Stimulated activated CD4-positive, alpha-beta T cell treated with anti-CD3 and anti-CD28 coated beads, TNF-alpha, amount 100 ng/mL, for 48 hours (primary cell): Measurements from ENCODE around the gene NT5C1A.
A peak's percentile ranks its signal among the peaks of the same experiment; 100 is the strongest.

Experiments used
- DNase-seq, 3 donors: peaks; one replicate each; pipeline ENCODE4 v3.0.0-alpha.2; 2020; ENCODE audit warnings: low read depth in 3 of 3

Gene NT5C1A

GRCh38 chr1:39637361-39637760 lies 34.5 kb downstream of the NT5C1A start:
- no peak for DNase-seq

- DNase-seq = no peak
Observed at GRCh38 chr1:39635871-39636210, 36.1 kb downstream of the NT5C1A start.

- DNase-seq = no peak
Observed at GRCh38 chr1:39635205-39635870, 36.6 kb downstream of the NT5C1A start.

GRCh38 chr1:39633422-39633821 lies 38.5 kb downstream of the NT5C1A start:
- no peak for DNase-seq

- DNase-seq = no peak
Observed at GRCh38 chr1:39632682-39633417, 39.1 kb downstream of the NT5C1A start.

- DNase-seq = no peak
Observed at GRCh38 chr1:39632323-39632681, 39.6 kb downstream of the NT5C1A start.

- peak in 1 of 3 donors; percentile 8 for DNase-seq
Observed at GRCh38 chr1:39631361-39632322, 40.3 kb downstream of the NT5C1A start.

- no peak for DNase-seq
Observed at GRCh38 chr1:39628807-39629350, 43.0 kb downstream of the NT5C1A start.

- DNase-seq = no peak
Observed at GRCh38 chr1:39626646-39627045, 45.3 kb downstream of the NT5C1A start.

- no peak for DNase-seq
Observed at GRCh38 chr1:39625462-39626273, 46.2 kb downstream of the NT5C1A start.

GRCh38 chr1:39625009-39625408 lies 46.9 kb downstream of the NT5C1A start:
- no peak for DNase-seq

GRCh38 chr1:39623053-39623452 lies 48.9 kb downstream of the NT5C1A start:
- DNase-seq = no peak

GRCh38 chr1:39622427-39622826 lies 49.5 kb downstream of the NT5C1A start:
- DNase-seq = no peak

- DNase-seq = no peak
Observed at GRCh38 chr1:39620659-39621165, 51.2 kb downstream of the NT5C1A start.

- no peak for DNase-seq
Observed at GRCh38 chr1:39617488-39618049, 54.3 kb downstream of the NT5C1A start.

GRCh38 chr1:39615086-39615673 lies 56.7 kb downstream of the NT5C1A start:
- DNase-seq = no peak

- no peak for DNase-seq
Observed at GRCh38 chr1:39614488-39614887, 57.4 kb downstream of the NT5C1A start.

- DNase-seq = no peak
Observed at GRCh38 chr1:39613250-39613649, 58.7 kb downstream of the NT5C1A start.

GRCh38 chr1:39609618-39610331 lies 62.1 kb downstream of the NT5C1A start:
- DNase-seq = peak; percentile 66 to 77 (median 72)
